HEK293 (cell line): Measurements from ENCODE around the gene SLC3A2.
A peak's percentile ranks its signal among the peaks of the same experiment; 100 is the strongest.

Experiments
- CTCF ChIA-PET: fragments of 350-600 bp; formaldehyde crosslinking; extraction: SDS; loops from one replicate; lab custom pipeline; 2021; ENCODE audit warnings: antibody characterized with exemption; lab: Yijun Ruan, JAX
- POLR2A ChIA-PET: fragments of 300-600 bp; formaldehyde crosslinking; extraction: SDS; loops from one replicate; lab custom pipeline; 2020; ENCODE audit warnings: antibody characterized with exemption, inconsistent platforms; lab: Yijun Ruan, JAX
- H3K27ac ChIP-seq: fragments of 200-500 bp; sonication (Bioruptor generic); 2 replicates; pipeline ENCODE4 v1.5.1; 2014; ENCODE audit warnings: low read depth, low read length, control low read depth, inconsistent platforms; ENCODE audit errors: extremely low read depth
- H3K36me3 ChIP-seq, 2 experiments: fragments of 200-500 bp in 1 of 2; sonication (Bioruptor generic) in 1 of 2; 1 replicate in 1 of 2; 2 replicates in 1 of 2; pipeline ENCODE4 v1.5.1; 2014 to 2017; ENCODE audit warnings: inconsistent platforms in 2 of 2, low read length in 2 of 2; ENCODE audit not compliant: control insufficient read depth in 2 of 2, insufficient read depth in 1 of 2
- H3K4me1 ChIP-seq: fragments of 200-500 bp; sonication (Bioruptor generic); 2 replicates; pipeline ENCODE4 v1.5.1; 2014; ENCODE audit warnings: mild to moderate bottlenecking, low read length, inconsistent platforms; ENCODE audit not compliant: control insufficient read depth, insufficient read depth
- H3K4me3 ChIP-seq: 2 replicates; pipeline ENCODE4 v1.5.1; 2011; ENCODE audit warnings: low read depth, mild to moderate bottlenecking, control low read depth, low read length, moderate library complexity
- H3K9me3 ChIP-seq: fragments of 200-500 bp; sonication (Bioruptor generic); 2 replicates; pipeline ENCODE4 v1.5.1; 2014; ENCODE audit warnings: low read depth, low read length, inconsistent platforms; ENCODE audit not compliant: control insufficient read depth, insufficient read depth
- GLI2 ChIP-seq: fragments of 450-650 bp; formaldehyde crosslinking; IDR thresholded peaks from 2 replicates; pipeline ENCODE4; 2017; ENCODE audit warnings: missing biosample characterization, missing genetic modification characterization, low read depth, borderline replicate concordance
- KLF7 ChIP-seq: fragments of 450-650 bp; formaldehyde crosslinking; IDR thresholded peaks from 2 replicates; pipeline ENCODE4 v1.5.1; 2016; ENCODE audit warnings: missing biosample characterization, missing genetic modification characterization, borderline replicate concordance
- TRIM28 ChIP-seq: IDR thresholded peaks from 2 replicates; pipeline ENCODE4 v1.6.1; 2011; ENCODE audit warnings: low read length, control low read depth, borderline replicate concordance
- ZBTB48 ChIP-seq: fragments of 450-650 bp; formaldehyde crosslinking; IDR thresholded peaks from 2 replicates; pipeline ENCODE4 v1.5.1; 2016; ENCODE audit warnings: missing biosample characterization, missing genetic modification characterization
- ZFP3 ChIP-seq: fragments of 450-650 bp; formaldehyde crosslinking; IDR thresholded peaks from 2 replicates; pipeline ENCODE4 v1.5.1; 2016; ENCODE audit warnings: low read depth, missing biosample characterization, missing genetic modification characterization
- ZNF133 ChIP-seq: fragments of 450-650 bp; formaldehyde crosslinking; IDR thresholded peaks from 2 replicates; pipeline ENCODE4 v1.5.1; 2016; ENCODE audit warnings: missing biosample characterization, missing genetic modification characterization
- ZNF155 ChIP-seq: fragments of 450-650 bp; formaldehyde crosslinking; IDR thresholded peaks from 2 replicates; pipeline ENCODE4 v1.5.1; 2016; ENCODE audit warnings: missing biosample characterization, missing genetic modification characterization
- ZNF16 ChIP-seq: fragments of 450-650 bp; formaldehyde crosslinking; IDR thresholded peaks from 2 replicates; pipeline ENCODE4 v1.5.1; 2016; ENCODE audit warnings: low read depth, missing biosample characterization, missing genetic modification characterization
- ZNF202 ChIP-seq: fragments of 450-650 bp; formaldehyde crosslinking; IDR thresholded peaks from 2 replicates; pipeline ENCODE4 v1.5.1; 2016; ENCODE audit warnings: missing biosample characterization, missing genetic modification characterization, borderline replicate concordance
- ZNF211 ChIP-seq: fragments of 450-650 bp; formaldehyde crosslinking; IDR thresholded peaks from 2 replicates; pipeline ENCODE4 v1.5.1; 2016; ENCODE audit warnings: low read depth, missing biosample characterization, missing genetic modification characterization
- ZNF23 ChIP-seq: fragments of 450-650 bp; formaldehyde crosslinking; IDR thresholded peaks from 2 replicates; pipeline ENCODE4 v1.5.1; 2016; ENCODE audit warnings: missing biosample characterization, missing genetic modification characterization, borderline replicate concordance
- ZNF335 ChIP-seq: fragments of 450-650 bp; formaldehyde crosslinking; conservative IDR thresholded peaks from 2 replicates; pipeline ENCODE4 v1.5.1; 2016; ENCODE audit warnings: missing biosample characterization, missing genetic modification characterization
- ZNF404 ChIP-seq: fragments of 450-650 bp; formaldehyde crosslinking; IDR thresholded peaks from 2 replicates; pipeline ENCODE4 v1.5.1; 2017; ENCODE audit warnings: missing biosample characterization, missing genetic modification characterization
- ZNF548 ChIP-seq: fragments of 450-650 bp; formaldehyde crosslinking; IDR thresholded peaks from 2 replicates; pipeline ENCODE4 v1.5.1; 2016; ENCODE audit warnings: missing biosample characterization, missing genetic modification characterization
- ZNF558 ChIP-seq: fragments of 450-650 bp; formaldehyde crosslinking; IDR thresholded peaks from 2 replicates; pipeline ENCODE4 v1.5.1; 2016; ENCODE audit warnings: missing biosample characterization, missing genetic modification characterization
- ZNF623 ChIP-seq: fragments of 450-650 bp; formaldehyde crosslinking; IDR thresholded peaks from 2 replicates; pipeline ENCODE4 v1.5.1; 2016; ENCODE audit warnings: missing biosample characterization, missing genetic modification characterization
- ZNF629 ChIP-seq: fragments of 450-650 bp; formaldehyde crosslinking; IDR thresholded peaks from 2 replicates; pipeline ENCODE4 v1.5.1; 2017; ENCODE audit warnings: missing biosample characterization, missing genetic modification characterization
- ZNF664 ChIP-seq: fragments of 450-650 bp; formaldehyde crosslinking; IDR thresholded peaks from 2 replicates; pipeline ENCODE4 v1.5.1; 2016; ENCODE audit warnings: missing biosample characterization, missing genetic modification characterization
- ZNF707 ChIP-seq: fragments of 450-650 bp; formaldehyde crosslinking; IDR thresholded peaks from 2 replicates; pipeline ENCODE4 v1.5.1; 2016; ENCODE audit warnings: missing biosample characterization, missing genetic modification characterization
- ZNF791 ChIP-seq: fragments of 450-650 bp; formaldehyde crosslinking; IDR thresholded peaks from 2 replicates; pipeline ENCODE4 v1.5.1; 2016; ENCODE audit warnings: missing biosample characterization, missing genetic modification characterization
- ZSCAN16 ChIP-seq: fragments of 450-650 bp; formaldehyde crosslinking; IDR thresholded peaks from 2 replicates; pipeline ENCODE4 v1.5.1; 2016; ENCODE audit warnings: missing biosample characterization, missing genetic modification characterization
- TF ChIP-seq, protein P1 (sequence below): fragments of 450-650 bp; formaldehyde crosslinking; IDR thresholded peaks from 2 replicates; pipeline ENCODE4 v1.5.1; 2016; ENCODE audit warnings: missing biosample characterization, missing genetic modification characterization
- TF ChIP-seq, protein P2 (sequence below): fragments of 450-650 bp; formaldehyde crosslinking; IDR thresholded peaks from 2 replicates; pipeline ENCODE4; 2016; ENCODE audit warnings: missing biosample characterization, missing genetic modification characterization
- TF ChIP-seq, protein P3 (sequence below): fragments of 450-650 bp; formaldehyde crosslinking; IDR thresholded peaks from 2 replicates; pipeline ENCODE4 v1.5.1; 2016; ENCODE audit warnings: missing biosample characterization, missing genetic modification characterization
- TF ChIP-seq, protein P4 (sequence below): fragments of 450-650 bp; formaldehyde crosslinking; IDR thresholded peaks from 2 replicates; pipeline ENCODE4 v1.5.1; 2016; ENCODE audit warnings: missing biosample characterization, missing genetic modification characterization
- TF ChIP-seq, protein P5 (sequence below): fragments of 450-650 bp; formaldehyde crosslinking; IDR thresholded peaks from 2 replicates; pipeline ENCODE4 v1.5.1; 2016; ENCODE audit warnings: missing biosample characterization, missing genetic modification characterization
- TF ChIP-seq, protein P6 (sequence below): fragments of 450-650 bp; formaldehyde crosslinking; IDR thresholded peaks from 2 replicates; pipeline ENCODE4 v1.5.1; 2017; ENCODE audit warnings: missing biosample characterization, missing genetic modification characterization

SLC3A2 gene

DNA sequence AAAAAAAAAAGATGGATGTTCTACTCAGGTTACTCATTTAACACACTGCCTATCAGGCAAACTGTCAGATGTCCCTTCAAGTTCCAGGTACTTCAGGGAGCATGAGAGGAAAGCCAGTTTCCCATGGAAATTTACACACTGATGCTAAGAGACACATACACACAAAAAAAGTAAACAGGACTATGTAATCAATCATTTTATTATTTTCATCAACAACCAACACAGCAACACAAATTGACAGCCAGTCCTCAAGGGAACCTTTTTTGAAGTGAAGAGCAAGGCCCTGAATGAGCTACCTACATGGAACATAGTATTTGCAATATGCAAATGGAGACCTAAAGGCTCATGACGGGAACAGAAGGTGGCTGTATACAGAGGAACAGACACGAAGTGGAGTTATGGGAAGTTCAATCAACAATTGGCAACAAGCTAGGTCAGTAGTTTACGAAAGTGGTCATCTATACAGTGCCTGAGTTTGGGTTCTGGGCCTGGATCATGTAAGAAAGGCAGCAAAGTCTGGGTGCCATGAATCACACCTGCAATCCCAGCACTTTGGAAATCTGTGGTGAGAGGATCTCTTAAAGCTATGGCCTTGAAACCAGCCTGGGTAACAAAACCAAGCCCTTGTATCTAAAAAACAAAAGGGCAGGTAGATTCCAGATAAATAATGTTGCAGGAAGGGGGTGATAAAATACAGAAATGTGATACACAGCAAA, 28.7 kb upstream of the SLC3A2 start:
- Histone ChIP-seq H3K36me3 (peaks cover 3 to 42% of the 10 kb centered on the region in 2 experiments; a peak in 1 of 3 replicates), H3K9me3 (no peaks in the 10 kb centered on the region), H3K27ac (no peak overlapping the region), H3K4me1 (no peaks in the 10 kb centered on the region), H3K4me3 (no peak overlapping the region)
- ChIA-PET CTCF (interaction anchor here (0.6 kb wide), 2 partner anchors 18 to 172 kb away, joined by 3 to 4 read pairs; no protein-coding TSS in a partner anchor), POLR2A (interaction anchor here (0.6 to 4.0 kb wide), 13 partner anchors 9 to 260 kb away, joined by 3 to 96 read pairs (median 4); partner anchors contain the start of genes C11orf98, CSKMT, MTA2 and SLC3A2)
- TF ChIP-seq ZNF664 (tag by site-specific recombination) (0 out of 2 replicates have a peak, but pooled peaks have one; percentile 55), ZNF629 (tag by site-specific recombination) (0 out of 2 replicates have a peak, but pooled peaks have one; percentile 22), ZNF707 (no peak), ZNF558 (tag by site-specific recombination) (no peak), ZNF133 (tag by site-specific recombination) (no peak), ZNF623 (tag by site-specific recombination) (no peak), ZNF791 (tag by site-specific recombination) (no peak), KLF7 (no peak), ZNF211 (tag by site-specific recombination) (no peak), ZBTB48 (0 out of 2 replicates have a peak, but pooled peaks have one; percentile 44), ZNF548 (tag by site-specific recombination) (no peak), TRIM28 (no peak), ZFP3 (no peak), GLI2 (tag by site-specific recombination) (no peak), ZSCAN16 (tag by site-specific recombination) (no peak), ZNF23 (no peak), ZNF335 (tag by site-specific recombination) (peak; percentile 39; the same call in 1 of the 2 replicates), ZNF155 (tag by site-specific recombination) (no peak), ZNF16 (no peak), ZNF404 (tag by site-specific recombination) (no peak), ZNF202 (no peak)
- TF ChIP-seq, protein P1, sequence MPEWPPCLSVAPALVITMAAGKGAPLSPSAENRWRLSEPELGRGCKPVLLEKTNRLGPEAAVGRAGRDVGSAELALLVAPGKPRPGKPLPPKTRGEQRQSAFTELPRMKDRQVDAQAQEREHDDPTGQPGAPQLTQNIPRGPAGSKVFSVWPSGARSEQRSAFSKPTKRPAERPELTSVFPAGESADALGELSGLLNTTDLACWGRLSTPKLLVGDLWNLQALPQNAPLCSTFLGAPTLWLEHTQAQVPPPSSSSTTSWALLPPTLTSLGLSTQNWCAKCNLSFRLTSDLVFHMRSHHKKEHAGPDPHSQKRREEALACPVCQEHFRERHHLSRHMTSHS = no peak
- TF ChIP-seq, protein P2, sequence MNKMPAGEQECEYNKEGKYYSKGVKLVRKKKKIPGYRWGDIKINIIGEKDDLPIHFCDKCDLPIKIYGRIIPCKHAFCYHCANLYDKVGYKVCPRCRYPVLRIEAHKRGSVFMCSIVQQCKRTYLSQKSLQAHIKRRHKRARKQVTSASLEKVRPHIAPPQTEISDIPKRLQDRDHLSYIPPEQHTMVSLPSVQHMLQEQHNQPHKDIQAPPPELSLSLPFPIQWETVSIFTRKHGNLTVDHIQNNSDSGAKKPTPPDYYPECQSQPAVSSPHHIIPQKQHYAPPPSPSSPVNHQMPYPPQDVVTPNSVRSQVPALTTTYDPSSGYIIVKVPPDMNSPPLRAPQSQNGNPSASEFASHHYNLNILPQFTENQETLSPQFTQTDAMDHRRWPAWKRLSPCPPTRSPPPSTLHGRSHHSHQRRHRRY = no peak
- TF ChIP-seq, protein P3, sequence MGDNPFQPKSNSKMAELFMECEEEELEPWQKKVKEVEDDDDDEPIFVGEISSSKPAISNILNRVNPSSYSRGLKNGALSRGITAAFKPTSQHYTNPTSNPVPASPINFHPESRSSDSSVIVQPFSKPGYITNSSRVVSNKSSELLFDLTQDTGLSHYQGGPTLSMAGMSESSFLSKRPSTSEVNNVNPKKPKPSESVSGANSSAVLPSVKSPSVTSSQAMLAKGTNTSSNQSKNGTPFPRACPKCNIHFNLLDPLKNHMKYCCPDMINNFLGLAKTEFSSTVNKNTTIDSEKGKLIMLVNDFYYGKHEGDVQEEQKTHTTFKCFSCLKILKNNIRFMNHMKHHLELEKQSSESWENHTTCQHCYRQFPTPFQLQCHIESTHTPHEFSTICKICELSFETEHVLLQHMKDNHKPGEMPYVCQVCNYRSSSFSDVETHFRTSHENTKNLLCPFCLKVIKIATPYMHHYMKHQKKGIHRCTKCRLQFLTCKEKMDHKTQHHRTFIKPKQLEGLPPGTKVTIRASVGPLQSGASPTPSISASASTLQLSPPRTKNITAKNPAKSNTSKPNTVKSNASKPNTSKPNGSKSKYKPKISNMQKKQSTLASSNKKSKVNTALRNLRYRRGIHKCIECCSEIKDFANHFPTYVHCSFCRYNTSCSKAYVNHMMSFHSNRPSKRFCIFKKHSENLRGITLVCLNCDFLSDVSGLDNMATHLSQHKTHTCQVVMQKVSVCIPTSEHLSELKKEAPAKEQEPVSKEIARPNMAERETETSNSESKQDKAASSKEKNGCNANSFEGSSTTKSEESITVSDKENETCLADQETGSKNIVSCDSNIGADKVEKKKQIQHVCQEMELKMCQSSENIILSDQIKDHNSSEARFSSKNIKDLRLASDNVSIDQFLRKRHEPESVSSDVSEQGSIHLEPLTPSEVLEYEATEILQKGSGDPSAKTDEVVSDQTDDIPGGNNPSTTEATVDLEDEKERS (tag by site-specific recombination) = no peak
- TF ChIP-seq, protein P4, sequence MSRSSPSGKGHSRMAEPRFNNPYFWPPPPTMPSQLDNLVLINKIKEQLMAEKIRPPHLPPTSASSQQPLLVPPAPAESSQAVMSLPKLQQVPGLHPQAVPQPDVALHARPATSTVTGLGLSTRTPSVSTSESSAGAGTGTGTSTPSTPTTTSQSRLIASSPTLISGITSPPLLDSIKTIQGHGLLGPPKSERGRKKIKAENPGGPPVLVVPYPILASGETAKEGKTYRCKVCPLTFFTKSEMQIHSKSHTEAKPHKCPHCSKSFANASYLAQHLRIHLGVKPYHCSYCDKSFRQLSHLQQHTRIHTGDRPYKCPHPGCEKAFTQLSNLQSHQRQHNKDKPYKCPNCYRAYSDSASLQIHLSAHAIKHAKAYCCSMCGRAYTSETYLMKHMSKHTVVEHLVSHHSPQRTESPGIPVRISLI (tag by site-specific recombination) = peak; percentile 66; the same call in 1 of the 2 replicates
- TF ChIP-seq, protein P5, sequence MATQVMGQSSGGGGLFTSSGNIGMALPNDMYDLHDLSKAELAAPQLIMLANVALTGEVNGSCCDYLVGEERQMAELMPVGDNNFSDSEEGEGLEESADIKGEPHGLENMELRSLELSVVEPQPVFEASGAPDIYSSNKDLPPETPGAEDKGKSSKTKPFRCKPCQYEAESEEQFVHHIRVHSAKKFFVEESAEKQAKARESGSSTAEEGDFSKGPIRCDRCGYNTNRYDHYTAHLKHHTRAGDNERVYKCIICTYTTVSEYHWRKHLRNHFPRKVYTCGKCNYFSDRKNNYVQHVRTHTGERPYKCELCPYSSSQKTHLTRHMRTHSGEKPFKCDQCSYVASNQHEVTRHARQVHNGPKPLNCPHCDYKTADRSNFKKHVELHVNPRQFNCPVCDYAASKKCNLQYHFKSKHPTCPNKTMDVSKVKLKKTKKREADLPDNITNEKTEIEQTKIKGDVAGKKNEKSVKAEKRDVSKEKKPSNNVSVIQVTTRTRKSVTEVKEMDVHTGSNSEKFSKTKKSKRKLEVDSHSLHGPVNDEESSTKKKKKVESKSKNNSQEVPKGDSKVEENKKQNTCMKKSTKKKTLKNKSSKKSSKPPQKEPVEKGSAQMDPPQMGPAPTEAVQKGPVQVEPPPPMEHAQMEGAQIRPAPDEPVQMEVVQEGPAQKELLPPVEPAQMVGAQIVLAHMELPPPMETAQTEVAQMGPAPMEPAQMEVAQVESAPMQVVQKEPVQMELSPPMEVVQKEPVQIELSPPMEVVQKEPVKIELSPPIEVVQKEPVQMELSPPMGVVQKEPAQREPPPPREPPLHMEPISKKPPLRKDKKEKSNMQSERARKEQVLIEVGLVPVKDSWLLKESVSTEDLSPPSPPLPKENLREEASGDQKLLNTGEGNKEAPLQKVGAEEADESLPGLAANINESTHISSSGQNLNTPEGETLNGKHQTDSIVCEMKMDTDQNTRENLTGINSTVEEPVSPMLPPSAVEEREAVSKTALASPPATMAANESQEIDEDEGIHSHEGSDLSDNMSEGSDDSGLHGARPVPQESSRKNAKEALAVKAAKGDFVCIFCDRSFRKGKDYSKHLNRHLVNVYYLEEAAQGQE = no peak
- TF ChIP-seq, protein P6, sequence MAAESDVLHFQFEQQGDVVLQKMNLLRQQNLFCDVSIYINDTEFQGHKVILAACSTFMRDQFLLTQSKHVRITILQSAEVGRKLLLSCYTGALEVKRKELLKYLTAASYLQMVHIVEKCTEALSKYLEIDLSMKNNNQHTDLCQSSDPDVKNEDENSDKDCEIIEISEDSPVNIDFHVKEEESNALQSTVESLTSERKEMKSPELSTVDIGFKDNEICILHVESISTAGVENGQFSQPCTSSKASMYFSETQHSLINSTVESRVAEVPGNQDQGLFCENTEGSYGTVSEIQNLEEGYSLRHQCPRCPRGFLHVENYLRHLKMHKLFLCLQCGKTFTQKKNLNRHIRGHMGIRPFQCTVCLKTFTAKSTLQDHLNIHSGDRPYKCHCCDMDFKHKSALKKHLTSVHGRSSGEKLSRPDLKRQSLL (tag by site-specific recombination) = no peak
